VCaP (cell line): ENCODE measurements around the gene CCDC78.

ENCODE experiments used
- H3K27ac ChIP-seq: fragments of 450-650 bp; 2 replicates; pipeline ENCODE4 v1.5.1; 2017
- TF ChIP-seq, protein P1 (sequence below): fragments of 450-650 bp; conservative IDR thresholded peaks from 2 replicates; pipeline ENCODE4 v1.5.1; 2017; ENCODE audit warnings: mild to moderate bottlenecking, moderate library complexity

Gene CCDC78

GRCh38 chr16:678858-679813 lies 47.1 kb downstream of the CCDC78 start:
- H3K27ac ChIP-seq: peak overlapping the region; percentile 91
- TF ChIP-seq, protein P1, sequence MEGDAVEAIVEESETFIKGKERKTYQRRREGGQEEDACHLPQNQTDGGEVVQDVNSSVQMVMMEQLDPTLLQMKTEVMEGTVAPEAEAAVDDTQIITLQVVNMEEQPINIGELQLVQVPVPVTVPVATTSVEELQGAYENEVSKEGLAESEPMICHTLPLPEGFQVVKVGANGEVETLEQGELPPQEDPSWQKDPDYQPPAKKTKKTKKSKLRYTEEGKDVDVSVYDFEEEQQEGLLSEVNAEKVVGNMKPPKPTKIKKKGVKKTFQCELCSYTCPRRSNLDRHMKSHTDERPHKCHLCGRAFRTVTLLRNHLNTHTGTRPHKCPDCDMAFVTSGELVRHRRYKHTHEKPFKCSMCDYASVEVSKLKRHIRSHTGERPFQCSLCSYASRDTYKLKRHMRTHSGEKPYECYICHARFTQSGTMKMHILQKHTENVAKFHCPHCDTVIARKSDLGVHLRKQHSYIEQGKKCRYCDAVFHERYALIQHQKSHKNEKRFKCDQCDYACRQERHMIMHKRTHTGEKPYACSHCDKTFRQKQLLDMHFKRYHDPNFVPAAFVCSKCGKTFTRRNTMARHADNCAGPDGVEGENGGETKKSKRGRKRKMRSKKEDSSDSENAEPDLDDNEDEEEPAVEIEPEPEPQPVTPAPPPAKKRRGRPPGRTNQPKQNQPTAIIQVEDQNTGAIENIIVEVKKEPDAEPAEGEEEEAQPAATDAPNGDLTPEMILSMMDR: no peak

DNA sequence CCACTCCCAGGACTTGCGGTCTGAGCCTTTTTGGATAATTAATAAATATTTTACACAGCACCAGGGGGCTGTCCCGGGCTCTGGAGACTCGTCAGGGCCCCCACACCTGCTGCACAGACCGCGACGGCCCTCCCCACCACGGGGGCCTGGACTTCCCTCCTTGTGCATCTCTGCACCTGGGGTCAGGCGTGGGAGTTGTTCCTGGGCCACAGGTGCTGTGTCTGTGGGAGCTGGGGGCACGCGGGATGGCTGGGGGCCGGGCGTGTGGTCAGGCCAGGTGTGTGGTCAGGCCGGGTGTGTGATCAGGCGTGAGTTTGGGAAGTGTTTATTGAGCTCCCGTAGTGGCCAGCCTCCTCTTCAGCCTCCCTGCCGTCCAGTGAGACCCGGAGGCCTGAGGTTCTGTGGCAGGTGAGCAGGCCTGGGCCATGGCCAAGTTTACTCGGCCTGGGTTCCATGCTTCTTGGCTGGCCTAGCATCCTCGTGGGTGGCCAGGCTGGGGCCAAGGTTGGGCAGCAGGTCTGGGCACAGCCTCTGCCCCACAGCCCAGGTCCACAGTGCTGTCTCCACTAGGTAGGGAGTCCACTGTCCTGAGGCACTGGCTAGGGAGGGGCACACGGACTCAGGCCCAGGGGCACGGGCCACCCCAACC lies 47.9 kb downstream of the CCDC78 start:
- TF ChIP-seq, protein P1: no peak
- peak overlapping the region; percentile 91 for H3K27ac ChIP-seq

- H3K27ac ChIP-seq: no peak overlapping the region
- TF ChIP-seq, protein P1: no peak
Observed at GRCh38 chr16:677316-678190, 48.7 kb downstream of the CCDC78 start.

DNA sequence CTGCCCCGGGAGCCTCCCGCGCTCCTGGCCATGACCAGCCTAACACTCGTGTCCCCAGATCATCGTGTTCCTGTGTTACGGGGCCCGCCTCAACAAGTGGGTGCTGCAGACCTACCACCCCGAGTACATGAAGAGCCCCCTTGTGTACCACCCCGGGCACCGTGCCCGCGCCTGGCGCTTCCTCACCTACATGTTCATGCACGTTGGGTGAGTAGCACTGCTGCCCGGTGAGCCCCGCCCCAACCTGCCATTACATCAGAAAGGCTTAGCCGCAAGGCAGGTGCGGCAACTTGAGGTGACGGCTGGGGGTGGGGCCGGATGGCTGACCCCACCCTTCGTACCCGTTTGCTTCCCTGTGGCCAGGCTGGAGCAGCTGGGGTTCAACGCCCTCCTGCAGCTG lies 49.3 kb downstream of the CCDC78 start:
- TF ChIP-seq, protein P1: no peak
- H3K27ac ChIP-seq: no peak overlapping the region

GRCh38 chr16:676565-676902 lies 49.7 kb downstream of the CCDC78 start:
- peak overlapping the region; percentile 62; the same call in 1 of the 2 replicates for H3K27ac ChIP-seq
- TF ChIP-seq, protein P1: no peak

GRCh38 chr16:675884-676564 lies 50.2 kb downstream of the CCDC78 start:
- TF ChIP-seq, protein P1: no peak
- H3K27ac ChIP-seq: peak overlapping the region; percentile 62
